Measurements from ENCODE around the gene SCN5A.

The SCN5A gene

DNA sequence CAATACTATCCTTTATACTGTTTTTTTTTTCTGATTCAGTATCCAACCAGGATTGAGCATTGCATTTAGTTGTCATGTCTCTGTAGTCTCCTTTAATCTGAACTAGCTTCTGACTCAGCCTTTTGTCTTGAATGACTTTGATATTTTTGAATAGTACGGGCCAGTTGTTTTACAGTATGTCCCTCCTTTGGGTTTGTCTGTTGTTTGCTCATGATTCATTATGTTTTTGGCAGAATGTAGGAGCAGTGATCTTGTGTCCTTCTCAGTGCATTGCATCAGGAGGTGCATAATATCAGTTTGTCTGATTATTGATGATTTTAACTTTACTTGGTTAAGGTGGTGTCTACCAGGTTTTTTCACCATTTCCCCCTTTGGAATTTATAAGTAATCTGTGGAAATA is 132.8 kb downstream of the SCN5A start:
- no peak overlapping the region for H3K4me3 ChIP-seq (ENCODE audit: low read depth, low read length)
- TF ChIP-seq, protein P1, sequence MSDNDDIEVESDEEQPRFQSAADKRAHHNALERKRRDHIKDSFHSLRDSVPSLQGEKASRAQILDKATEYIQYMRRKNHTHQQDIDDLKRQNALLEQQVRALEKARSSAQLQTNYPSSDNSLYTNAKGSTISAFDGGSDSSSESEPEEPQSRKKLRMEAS (IDR thresholded peaks at IDR 0.05; ENCODE audit: low read depth, low read length): no peak
- TF ChIP-seq, protein P2, sequence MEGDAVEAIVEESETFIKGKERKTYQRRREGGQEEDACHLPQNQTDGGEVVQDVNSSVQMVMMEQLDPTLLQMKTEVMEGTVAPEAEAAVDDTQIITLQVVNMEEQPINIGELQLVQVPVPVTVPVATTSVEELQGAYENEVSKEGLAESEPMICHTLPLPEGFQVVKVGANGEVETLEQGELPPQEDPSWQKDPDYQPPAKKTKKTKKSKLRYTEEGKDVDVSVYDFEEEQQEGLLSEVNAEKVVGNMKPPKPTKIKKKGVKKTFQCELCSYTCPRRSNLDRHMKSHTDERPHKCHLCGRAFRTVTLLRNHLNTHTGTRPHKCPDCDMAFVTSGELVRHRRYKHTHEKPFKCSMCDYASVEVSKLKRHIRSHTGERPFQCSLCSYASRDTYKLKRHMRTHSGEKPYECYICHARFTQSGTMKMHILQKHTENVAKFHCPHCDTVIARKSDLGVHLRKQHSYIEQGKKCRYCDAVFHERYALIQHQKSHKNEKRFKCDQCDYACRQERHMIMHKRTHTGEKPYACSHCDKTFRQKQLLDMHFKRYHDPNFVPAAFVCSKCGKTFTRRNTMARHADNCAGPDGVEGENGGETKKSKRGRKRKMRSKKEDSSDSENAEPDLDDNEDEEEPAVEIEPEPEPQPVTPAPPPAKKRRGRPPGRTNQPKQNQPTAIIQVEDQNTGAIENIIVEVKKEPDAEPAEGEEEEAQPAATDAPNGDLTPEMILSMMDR (IDR thresholded peaks at IDR 0.05; ENCODE audit: low read depth, low read length): no peak
- no peak for TF ChIP-seq POLR2A (IDR thresholded peaks at IDR 0.05; ENCODE audit: extremely low read depth, insufficient read length)
- TF ChIP-seq MYC (IDR thresholded peaks at IDR 0.05; ENCODE audit: low read depth, low read length): no peak
- no peak for DNase-seq (ENCODE audit: low read depth)

DNA sequence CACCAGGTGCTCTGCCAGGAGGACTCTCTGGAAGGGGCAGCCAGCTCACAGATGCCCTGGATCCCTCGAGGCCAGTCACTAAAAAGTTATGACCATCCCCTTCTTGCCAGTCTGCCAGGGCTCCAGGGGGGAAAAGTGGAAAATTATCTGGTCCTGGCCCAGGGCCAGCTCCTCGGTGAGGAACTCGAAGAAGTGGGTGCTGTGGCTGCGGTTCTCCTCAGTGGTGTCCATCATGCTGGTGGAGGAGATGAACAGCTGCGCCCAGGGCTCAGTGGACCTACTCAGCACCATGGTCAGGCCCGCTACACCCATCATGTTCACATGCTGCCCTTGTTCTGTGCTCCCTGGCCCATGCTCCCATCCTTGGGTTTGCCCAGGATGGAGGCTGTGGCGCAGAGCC is 134.1 kb downstream of the SCN5A start:
- no peak for TF ChIP-seq MYC (IDR thresholded peaks at IDR 0.05; ENCODE audit: low read depth, low read length)
- TF ChIP-seq, protein P1 (IDR thresholded peaks at IDR 0.05; ENCODE audit: low read depth, low read length): no peak
- no peak overlapping the region for H3K4me3 ChIP-seq (ENCODE audit: low read depth, low read length)
- DNase-seq (ENCODE audit: low read depth): no peak

DNA sequence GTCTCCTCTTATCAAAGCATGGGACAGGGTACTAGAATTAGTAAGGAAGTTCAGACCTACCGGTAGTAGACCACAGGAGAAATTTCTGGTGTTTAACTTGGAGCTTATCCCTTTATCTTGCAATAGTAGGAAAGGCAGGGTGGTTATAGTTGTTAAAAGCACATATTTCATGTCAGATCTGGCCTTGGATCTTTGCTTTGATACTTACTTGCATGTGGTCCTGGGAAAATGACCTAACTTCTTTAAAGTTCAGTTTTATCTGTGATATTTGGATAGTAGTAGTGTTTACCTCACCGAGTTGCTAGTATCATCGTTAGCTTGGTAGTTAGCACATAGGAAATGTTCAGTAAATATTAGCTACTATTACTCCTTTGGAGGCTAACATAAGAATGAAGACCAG is 137.9 kb downstream of the SCN5A start:
- H3K4me3 ChIP-seq (ENCODE audit: low read depth, low read length): no peak overlapping the region
- no peak for DNase-seq (ENCODE audit: low read depth)
- no peak for TF ChIP-seq POLR2A (IDR thresholded peaks at IDR 0.05; ENCODE audit: extremely low read depth, insufficient read length)
- TF ChIP-seq, protein P2 (IDR thresholded peaks at IDR 0.05; ENCODE audit: low read depth, low read length): no peak
- TF ChIP-seq MYC (IDR thresholded peaks at IDR 0.05; ENCODE audit: low read depth, low read length): no peak
- TF ChIP-seq, protein P1 (IDR thresholded peaks at IDR 0.05; ENCODE audit: low read depth, low read length): no peak

DNA sequence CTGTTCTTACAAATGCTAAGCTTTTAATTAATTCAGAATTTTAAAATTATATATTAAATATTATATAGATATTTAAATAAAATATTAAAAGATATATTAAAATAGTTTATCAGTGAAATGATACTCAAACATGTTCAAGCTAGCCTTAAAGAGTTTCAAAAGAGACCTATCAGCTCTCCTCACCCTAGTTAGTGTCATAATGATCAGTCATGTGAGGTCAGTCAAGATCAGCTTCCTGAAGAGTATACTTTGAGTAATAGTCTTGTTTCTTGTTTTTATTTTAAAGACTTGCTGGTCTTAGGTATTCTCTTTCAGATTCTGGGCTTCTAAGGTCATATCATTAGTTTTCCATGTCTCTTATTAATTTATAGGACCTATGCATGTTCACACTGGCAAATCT is 138.9 kb downstream of the SCN5A start:
- TF ChIP-seq, protein P1 (IDR thresholded peaks at IDR 0.05; ENCODE audit: low read depth, low read length): no peak
- TF ChIP-seq MYC (IDR thresholded peaks at IDR 0.05; ENCODE audit: low read depth, low read length) (no peak), POLR2A (IDR thresholded peaks at IDR 0.05; ENCODE audit: extremely low read depth, insufficient read length) (no peak)
- TF ChIP-seq, protein P2 (IDR thresholded peaks at IDR 0.05; ENCODE audit: low read depth, low read length): no peak
- H3K4me3 ChIP-seq (ENCODE audit: low read depth, low read length): no peak overlapping the region
- DNase-seq (ENCODE audit: low read depth): no peak

DNA sequence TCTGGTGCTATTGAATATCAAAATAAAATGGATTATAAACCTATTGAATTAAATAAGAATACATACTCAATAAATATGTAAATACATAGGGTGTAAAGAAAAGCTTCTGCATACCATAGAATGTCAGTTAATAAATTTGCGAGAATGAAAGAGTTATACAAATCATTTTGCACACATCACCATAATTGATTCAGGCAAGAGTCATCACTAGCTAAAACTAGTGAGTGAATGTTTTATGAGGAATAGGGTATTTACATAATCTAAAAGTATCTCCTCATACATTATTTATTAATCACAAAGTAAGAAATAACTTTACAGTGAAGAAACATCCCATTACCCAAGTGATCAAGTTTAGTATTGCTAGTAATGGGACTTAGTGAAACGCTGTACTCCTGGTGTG is 139.8 kb downstream of the SCN5A start:
- no peak for TF ChIP-seq MYC (IDR thresholded peaks at IDR 0.05; ENCODE audit: low read depth, low read length)
- TF ChIP-seq, protein P2 (IDR thresholded peaks at IDR 0.05; ENCODE audit: low read depth, low read length): no peak
- TF ChIP-seq, protein P1 (IDR thresholded peaks at IDR 0.05; ENCODE audit: low read depth, low read length): no peak
- TF ChIP-seq POLR2A (IDR thresholded peaks at IDR 0.05; ENCODE audit: extremely low read depth, insufficient read length): no peak
- no peak overlapping the region for H3K4me3 ChIP-seq (ENCODE audit: low read depth, low read length)
- DNase-seq (ENCODE audit: low read depth): no peak

DNA sequence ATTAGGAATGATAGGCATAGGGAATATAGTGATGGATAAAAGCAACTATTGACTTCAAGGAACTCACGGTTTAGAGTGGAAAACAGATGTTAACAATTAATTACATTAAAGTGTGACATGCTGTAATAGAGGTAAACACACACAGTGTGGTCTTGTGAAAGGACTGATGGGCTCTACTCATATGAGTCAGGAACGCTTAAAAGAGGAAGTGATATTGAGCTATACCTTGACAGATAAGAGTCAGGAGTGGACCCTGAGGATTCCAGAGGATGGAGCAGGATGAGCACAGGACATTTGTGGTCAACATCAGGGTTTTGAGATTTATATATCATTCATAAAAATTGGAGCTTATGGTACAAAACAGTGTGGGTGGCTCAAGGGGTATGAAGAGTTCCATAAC is 142.4 kb downstream of the SCN5A start:
- TF ChIP-seq POLR2A (IDR thresholded peaks at IDR 0.05; ENCODE audit: extremely low read depth, insufficient read length): no peak
- TF ChIP-seq, protein P1 (IDR thresholded peaks at IDR 0.05; ENCODE audit: low read depth, low read length): no peak
- no peak for TF ChIP-seq MYC (IDR thresholded peaks at IDR 0.05; ENCODE audit: low read depth, low read length)
- TF ChIP-seq, protein P2 (IDR thresholded peaks at IDR 0.05; ENCODE audit: low read depth, low read length): no peak
- peak; percentile 28 for DNase-seq (ENCODE audit: low read depth)
- H3K4me3 ChIP-seq (ENCODE audit: low read depth, low read length): no peak overlapping the region
